Caco-2 (cell line): ENCODE results near the gene SDF2. TPM values are rescaled to one million over a fixed set of nuclear protein-coding genes. Genes with fewer than 3 reads are reported as not detected.
"Not testable (repeated sequence)": the region's sequence is repeated elsewhere in the genome, so short reads cannot be mapped to it uniquely, and the experiment has no call there.

Experiments used
- BruUV-seq: library from RNA; stranded (reverse); fragments of 400-500 nt; replicated peaks from 2 replicates; lab custom pipeline; 2021; lab: Mats Ljungman, UMichigan
- CTCF ChIA-PET: fragments of 300-600 bp; sonication (Branson Sonifier 250); formaldehyde crosslinking; loops from one replicate; lab custom pipeline; 2022; ENCODE audit warnings: antibody characterized with exemption; lab: Charles Lee
- POLR2A ChIA-PET: fragments of 300-600 bp; sonication (Branson Sonifier 250); formaldehyde crosslinking; loops from one replicate; lab custom pipeline; 2022; ENCODE audit warnings: antibody characterized with exemption; lab: Charles Lee
- DNase-seq, 2 experiments: peaks; one replicate each; pipeline versions ENCODE4 v3.0.0 to v3.0.0-alpha.2; 2020 to 2022
- H3K27me3 ChIP-seq: replicated peaks from 2 replicates; pipeline ENCODE4 v1.6.0; 2011; ENCODE audit warnings: low read length; ENCODE audit not compliant: control insufficient read depth, insufficient read depth
- H3K36me3 ChIP-seq: 2 replicates; pipeline ENCODE4 v1.5.1; 2011; ENCODE audit warnings: low read length; ENCODE audit not compliant: control insufficient read depth, insufficient read depth
- H3K4me1 ChIP-seq: fragments of 250-450 bp; sonication (Bioruptor Pico); 2 replicates; pipeline ENCODE4 v1.5.1; 2020; ENCODE audit warnings: mild to moderate bottlenecking
- H3K4me3 ChIP-seq: 2 replicates; pipeline ENCODE4 v1.5.1; 2011; ENCODE audit warnings: low read depth, mild to moderate bottlenecking, control low read depth, low read length
- H3K9me3 ChIP-seq: fragments of 250-450 bp; sonication (Bioruptor Pico); 2 replicates; pipeline ENCODE4 v1.5.1; 2020; ENCODE audit warnings: mild to moderate bottlenecking, moderate library complexity
- H3K27ac Mint-ChIP-seq: one replicate; pipeline ENCODE4 v1.8.0; 2022; ENCODE audit warnings: mixed read lengths; ENCODE audit not compliant: unreplicated experiment
- H3K27me3 Mint-ChIP-seq: one replicate; pipeline ENCODE4 v1.8.0; 2022; ENCODE audit warnings: mixed read lengths; ENCODE audit not compliant: insufficient read depth, unreplicated experiment
- H3K36me3 Mint-ChIP-seq: one replicate; pipeline ENCODE4 v1.8.0; 2022; ENCODE audit warnings: mild to moderate bottlenecking, mixed read lengths; ENCODE audit not compliant: insufficient read depth, unreplicated experiment
- H3K4me1 Mint-ChIP-seq: one replicate; pipeline ENCODE4 v1.8.0; 2022; ENCODE audit warnings: low read depth, mixed read lengths; ENCODE audit not compliant: unreplicated experiment
- H3K4me3 Mint-ChIP-seq: one replicate; pipeline ENCODE4 v1.8.0; 2022; ENCODE audit warnings: mild to moderate bottlenecking, moderate library complexity, mixed read lengths; ENCODE audit not compliant: unreplicated experiment
- H3K9me3 Mint-ChIP-seq: one replicate; pipeline ENCODE4 v1.8.0; 2022; ENCODE audit warnings: mixed read lengths; ENCODE audit not compliant: unreplicated experiment
- CTCF ChIP-seq, 2 experiments: fragments of 200-600 bp in 1 of 2; IDR thresholded peaks; 1 replicate in 1 of 2; 2 replicates in 1 of 2; pipeline versions ENCODE4 v1.5.1 to v1.8.0; 2011 to 2022; ENCODE audit warnings: antibody characterized with exemption in 1 of 2, control low read depth in 1 of 2, inconsistent platforms in 1 of 2, low read depth in 1 of 2, low read length in 1 of 2, mild to moderate bottlenecking in 1 of 2, moderate library complexity in 1 of 2; ENCODE audit not compliant: insufficient read depth in 1 of 2, severe bottlenecking in 1 of 2, unreplicated experiment in 1 of 2
- intact Hi-C: fragments of 100-400 bp; cut with micrococcal nuclease; formaldehyde crosslinking; loops from one replicate; pipeline ENCODE4 v1.10.0; 2022; ENCODE audit not compliant: unreplicated experiment
- total RNA-seq: library from RNA; stranded (reverse); gene quantifications from 2 replicates; pipeline ENCODE4 v1.2.3, GENCODE V29; 2022

Gene SDF2
- total RNA-seq, 1 experiment from 2014 or later: 63.5 TPM

- POLR2A ChIA-PET: interaction anchor here (0.6 to 2.2 kb wide), 16 partner anchors 9 to 223 kb away, joined by 3 to 27 read pairs (median 5); partner anchors contain the start of genes ALDOC, BLTP2, FAM222B and NEK8
- H3K36me3 ChIP-seq: peaks cover 2% of the 10 kb centered on the region; the same call in 1 of the 2 replicates
- H3K27me3 Mint-ChIP-seq: no peaks in the 10 kb centered on the region
- no peaks in the 10 kb centered on the region for H3K9me3 Mint-ChIP-seq
- peak overlapping the region; percentile 95 for H3K27ac Mint-ChIP-seq
- peak overlapping the region; percentile 89 for H3K4me3 Mint-ChIP-seq
- CTCF ChIA-PET: interaction anchor here (0.9 to 2.5 kb wide), 5 partner anchors 10 to 64 kb away, joined by 3 to 26 read pairs (median 5); partner anchors contain the start of genes BLTP2 and TLCD1
- no peak for TF ChIP-seq CTCF (IDR thresholded peaks at IDR 0.05; ENCODE audit: insufficient read depth in 1 of 2, low read depth in 1 of 2, low read length in 1 of 2, severe bottlenecking in 1 of 2, unreplicated experiment in 1 of 2)
- H3K4me3 ChIP-seq: peak overlapping the region; percentile 80
- H3K9me3 ChIP-seq: no peaks in the 10 kb centered on the region
- intact Hi-C loops: loop anchor here (1.0 kb wide), 2 partner anchors 17 to 36 kb away; partner anchors contain the start of gene BLTP2
- BruUV-seq: TSS peak; percentile 61
- H3K36me3 Mint-ChIP-seq: peaks cover 73% of the 10 kb centered on the region
- H3K27me3 ChIP-seq: no peaks in the 10 kb centered on the region
- no peak for DNase-seq
- peaks cover 14% of the 10 kb centered on the region; the same call in 1 of the 2 replicates for H3K4me1 ChIP-seq
- peaks cover 31% of the 10 kb centered on the region for H3K4me1 Mint-ChIP-seq
Observed at GRCh38 chr17:28662527-28662829, 772 bp upstream of the SDF2 start.

DNA sequence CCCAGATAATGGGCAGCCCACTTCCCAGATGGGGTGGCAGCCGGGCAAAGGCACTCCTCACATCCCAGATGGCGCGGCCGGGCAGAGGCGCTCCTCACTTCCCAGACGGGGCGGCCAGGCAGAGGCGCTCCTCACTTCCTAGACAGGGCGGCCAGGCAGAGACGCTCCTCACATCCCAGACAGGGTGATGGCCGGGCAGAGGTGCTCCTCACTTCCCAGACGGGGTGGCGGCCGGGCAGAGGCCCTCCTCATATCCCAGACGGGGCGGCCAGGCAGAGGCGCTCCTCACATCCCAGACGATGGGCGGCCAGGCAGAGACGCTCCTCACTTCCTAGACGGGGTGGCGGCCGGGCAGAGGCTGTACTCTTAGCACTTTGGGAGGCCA lies 2.2 kb downstream of the SDF2 start:
- H3K4me3 Mint-ChIP-seq: peak overlapping the region; percentile 89
- H3K4me1 Mint-ChIP-seq: peaks cover 23% of the 10 kb centered on the region
- H3K27ac Mint-ChIP-seq: not testable (repeated sequence)

GRCh38 chr17:28658766-28659496 lies 2.8 kb downstream of the SDF2 start:
- H3K4me3 ChIP-seq, H3K9me3 ChIP-seq, POLR2A ChIA-PET, H3K27me3 ChIP-seq, CTCF ChIA-PET, intact Hi-C loops, H3K9me3 Mint-ChIP-seq, DNase-seq, H3K27ac Mint-ChIP-seq, H3K36me3 ChIP-seq, H3K4me3 Mint-ChIP-seq, BruUV-seq, H3K27me3 Mint-ChIP-seq: not testable (repeated sequence)
- Mint-ChIP-seq H3K36me3 (peaks cover 77% of the 10 kb centered on the region), H3K4me1 (peaks cover 18% of the 10 kb centered on the region)
- H3K4me1 ChIP-seq: peaks cover 14% of the 10 kb centered on the region; the same call in 1 of the 2 replicates

More for the DNA sequence above, 2.2 kb downstream of the SDF2 start:
- POLR2A ChIA-PET, intact Hi-C loops, H3K27me3 ChIP-seq, H3K9me3 ChIP-seq, H3K36me3 ChIP-seq, H3K9me3 Mint-ChIP-seq, CTCF ChIA-PET, H3K4me3 ChIP-seq, BruUV-seq, H3K27me3 Mint-ChIP-seq: not testable (repeated sequence)
- peak in 1 of 2 experiments; percentile 32 for DNase-seq
- peaks cover 14% of the 10 kb centered on the region; the same call in 1 of the 2 replicates for H3K4me1 ChIP-seq
- peaks cover 78% of the 10 kb centered on the region for H3K36me3 Mint-ChIP-seq

GRCh38 chr17:28658342-28658741 lies 3.4 kb downstream of the SDF2 start:
- H3K27me3 ChIP-seq, intact Hi-C loops, H3K9me3 Mint-ChIP-seq, H3K4me3 ChIP-seq, H3K27me3 Mint-ChIP-seq, BruUV-seq, POLR2A ChIA-PET, CTCF ChIA-PET, H3K4me3 Mint-ChIP-seq, H3K27ac Mint-ChIP-seq, H3K9me3 ChIP-seq, H3K36me3 ChIP-seq, DNase-seq: not testable (repeated sequence)
- Mint-ChIP-seq H3K36me3 (peaks cover 77% of the 10 kb centered on the region), H3K4me1 (peaks cover 12% of the 10 kb centered on the region)
- H3K4me1 ChIP-seq: peaks cover 13% of the 10 kb centered on the region; the same call in 1 of the 2 replicates
